Measurements from ENCODE around the gene PDZK1IP1.

Gene PDZK1IP1

DNA sequence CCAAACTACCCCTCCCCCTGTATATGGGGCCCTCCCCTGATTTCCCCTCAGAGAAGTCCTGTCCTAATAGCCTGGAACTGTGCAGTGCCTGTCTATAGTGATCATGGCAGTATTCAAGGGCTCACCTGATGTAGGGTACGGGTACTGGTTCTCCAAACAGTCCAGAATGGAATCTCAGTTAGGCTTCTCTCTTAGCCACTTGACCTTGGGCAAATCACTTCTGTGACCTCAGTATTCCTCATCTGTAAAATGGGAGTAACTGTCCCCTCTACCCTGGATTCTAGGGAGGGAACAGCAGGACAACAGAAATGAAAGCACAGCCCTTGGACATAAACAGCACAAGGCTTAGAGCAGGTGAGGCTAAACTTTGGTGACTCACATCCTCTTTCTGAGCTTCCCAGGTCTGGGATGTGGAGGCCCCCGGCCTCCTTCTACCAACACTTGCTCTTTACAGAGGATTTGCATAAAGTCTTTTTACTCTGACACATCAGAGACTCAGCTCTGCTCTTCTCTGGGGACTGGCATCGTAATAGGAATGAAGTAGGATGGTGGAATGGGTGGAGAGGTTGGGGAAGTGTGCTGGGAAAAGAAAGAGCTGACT is 20.0 kb upstream of the PDZK1IP1 start:
- no peaks in the 10 kb centered on the region for H3K79me2 ChIP-seq (ENCODE audit: insufficient read depth, low read depth)
- no peak overlapping the region for H3K4me3 ChIP-seq (IDR thresholded peaks at IDR 0.05; ENCODE audit: insufficient read depth, low read depth, low read length)
- H3K36me3 ChIP-seq (ENCODE audit: insufficient read depth) = no peaks in the 10 kb centered on the region
- H3K27ac ChIP-seq = no peak overlapping the region
- no peaks in the 10 kb centered on the region; the same call in 1 of the 2 replicates for H3K27me3 ChIP-seq (ENCODE audit: insufficient read depth, low read depth)
- no peak overlapping the region for H2AFZ ChIP-seq (ENCODE audit: low read depth)
- no peak overlapping the region for H3K4me2 ChIP-seq
- TF ChIP-seq, protein P1, sequence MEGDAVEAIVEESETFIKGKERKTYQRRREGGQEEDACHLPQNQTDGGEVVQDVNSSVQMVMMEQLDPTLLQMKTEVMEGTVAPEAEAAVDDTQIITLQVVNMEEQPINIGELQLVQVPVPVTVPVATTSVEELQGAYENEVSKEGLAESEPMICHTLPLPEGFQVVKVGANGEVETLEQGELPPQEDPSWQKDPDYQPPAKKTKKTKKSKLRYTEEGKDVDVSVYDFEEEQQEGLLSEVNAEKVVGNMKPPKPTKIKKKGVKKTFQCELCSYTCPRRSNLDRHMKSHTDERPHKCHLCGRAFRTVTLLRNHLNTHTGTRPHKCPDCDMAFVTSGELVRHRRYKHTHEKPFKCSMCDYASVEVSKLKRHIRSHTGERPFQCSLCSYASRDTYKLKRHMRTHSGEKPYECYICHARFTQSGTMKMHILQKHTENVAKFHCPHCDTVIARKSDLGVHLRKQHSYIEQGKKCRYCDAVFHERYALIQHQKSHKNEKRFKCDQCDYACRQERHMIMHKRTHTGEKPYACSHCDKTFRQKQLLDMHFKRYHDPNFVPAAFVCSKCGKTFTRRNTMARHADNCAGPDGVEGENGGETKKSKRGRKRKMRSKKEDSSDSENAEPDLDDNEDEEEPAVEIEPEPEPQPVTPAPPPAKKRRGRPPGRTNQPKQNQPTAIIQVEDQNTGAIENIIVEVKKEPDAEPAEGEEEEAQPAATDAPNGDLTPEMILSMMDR (conservative IDR thresholded peaks at IDR 0.05; ENCODE audit: low read depth, low read length) = no peak
- H4K20me1 ChIP-seq (ENCODE audit: insufficient read depth) = no peaks in the 10 kb centered on the region
- H3K4me1 ChIP-seq (ENCODE audit: low read depth, poor library complexity, severe bottlenecking) = no peaks in the 10 kb centered on the region
- H3K9ac ChIP-seq = no peak overlapping the region

DNA sequence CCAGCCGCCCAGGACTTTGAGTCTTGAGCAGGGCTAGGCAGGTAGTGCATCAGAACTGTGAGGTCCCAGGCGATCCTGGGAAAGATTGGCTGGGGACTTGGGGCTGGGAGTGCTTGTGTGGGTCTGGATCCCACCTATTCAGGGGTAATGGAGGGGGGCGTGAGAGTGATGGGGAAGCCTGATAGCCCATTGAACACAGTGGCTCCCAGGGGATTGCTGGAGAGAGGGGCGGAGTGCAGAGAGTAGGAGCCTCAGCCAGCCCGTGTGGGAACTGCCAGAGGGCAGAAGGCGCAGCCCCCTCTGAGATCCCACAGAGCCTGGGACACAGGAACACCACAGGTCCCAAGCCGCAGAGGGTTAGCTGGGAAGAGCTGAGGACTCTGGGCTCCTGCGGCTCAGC is 19.3 kb upstream of the PDZK1IP1 start:
- H3K9ac ChIP-seq = no peak overlapping the region
- TF ChIP-seq, protein P1 (conservative IDR thresholded peaks at IDR 0.05; ENCODE audit: low read depth, low read length) = no peak
- no peak overlapping the region for H3K4me2 ChIP-seq

DNA sequence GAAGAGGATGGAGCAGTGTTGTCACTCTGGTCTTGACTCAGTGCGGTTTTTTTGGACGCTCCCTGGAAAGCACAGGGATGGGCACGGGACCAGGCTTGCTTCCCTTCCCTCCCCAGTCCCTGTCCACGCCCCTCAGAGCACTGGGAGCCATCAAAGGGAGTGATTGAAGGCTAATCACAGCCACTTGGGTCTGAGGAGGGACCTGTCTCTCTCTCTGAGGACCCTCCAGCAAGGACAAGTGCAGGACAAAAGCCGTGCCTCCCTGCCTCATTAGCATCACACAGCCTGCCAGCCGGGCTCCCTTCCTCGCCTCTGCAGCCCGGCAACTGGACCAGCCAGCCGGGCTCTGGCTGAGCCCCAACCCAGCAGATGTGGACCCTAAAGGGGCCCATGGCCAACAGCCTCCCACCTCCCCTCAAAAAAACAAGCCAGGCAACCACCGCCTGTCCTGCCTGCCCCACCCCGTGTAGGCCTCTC is 18.6 kb upstream of the PDZK1IP1 start:
- no peak overlapping the region for H2AFZ ChIP-seq (ENCODE audit: low read depth)
- H3K36me3 ChIP-seq (ENCODE audit: insufficient read depth) = no peaks in the 10 kb centered on the region
- TF ChIP-seq, protein P1 (conservative IDR thresholded peaks at IDR 0.05; ENCODE audit: low read depth, low read length) = no peak
- no peak overlapping the region for H3K4me2 ChIP-seq
- H3K4me1 ChIP-seq (ENCODE audit: low read depth, poor library complexity, severe bottlenecking) = no peaks in the 10 kb centered on the region
- no peaks in the 10 kb centered on the region for H4K20me1 ChIP-seq (ENCODE audit: insufficient read depth)
- no peaks in the 10 kb centered on the region for H3K27me3 ChIP-seq (ENCODE audit: insufficient read depth, low read depth)
- H3K79me2 ChIP-seq (ENCODE audit: insufficient read depth, low read depth) = no peaks in the 10 kb centered on the region
- no peak overlapping the region for H3K27ac ChIP-seq
- no peak overlapping the region for H3K9ac ChIP-seq
- H3K4me3 ChIP-seq (IDR thresholded peaks at IDR 0.05; ENCODE audit: insufficient read depth, low read depth, low read length) = no peak overlapping the region

More for the DNA sequence above, 19.3 kb upstream of the PDZK1IP1 start:
- Histone ChIP-seq H3K27ac (no peak overlapping the region), H3K27me3 (ENCODE audit: insufficient read depth, low read depth) (no peaks in the 10 kb centered on the region; the same call in 1 of the 2 replicates), H3K4me3 (IDR thresholded peaks at IDR 0.05; ENCODE audit: insufficient read depth, low read depth, low read length) (no peak overlapping the region), H3K36me3 (ENCODE audit: insufficient read depth) (no peaks in the 10 kb centered on the region), H4K20me1 (ENCODE audit: insufficient read depth) (no peaks in the 10 kb centered on the region), H3K4me1 (ENCODE audit: low read depth, poor library complexity, severe bottlenecking) (no peaks in the 10 kb centered on the region), H2AFZ (ENCODE audit: low read depth) (no peak overlapping the region), H3K79me2 (ENCODE audit: insufficient read depth, low read depth) (no peaks in the 10 kb centered on the region)

GRCh38 chr1:47207803-47208373 is 18.1 kb upstream of the PDZK1IP1 start:
- Histone ChIP-seq H3K4me1 (ENCODE audit: low read depth, poor library complexity, severe bottlenecking) (no peaks in the 10 kb centered on the region), H3K4me3 (IDR thresholded peaks at IDR 0.05; ENCODE audit: insufficient read depth, low read depth, low read length) (no peak overlapping the region), H3K4me2 (no peak overlapping the region), H4K20me1 (ENCODE audit: insufficient read depth) (no peaks in the 10 kb centered on the region), H3K9ac (no peak overlapping the region), H3K27me3 (ENCODE audit: insufficient read depth, low read depth) (no peaks in the 10 kb centered on the region), H3K79me2 (ENCODE audit: insufficient read depth, low read depth) (no peaks in the 10 kb centered on the region), H2AFZ (ENCODE audit: low read depth) (no peak overlapping the region), H3K27ac (no peak overlapping the region), H3K36me3 (ENCODE audit: insufficient read depth) (no peaks in the 10 kb centered on the region)
- TF ChIP-seq, protein P1 (conservative IDR thresholded peaks at IDR 0.05; ENCODE audit: low read depth, low read length) = no peak

All from KMS-11 (cell line).